ENCODE results near the gene SNX9.
"Not testable (repeated sequence)": the region's sequence is repeated elsewhere in the genome, so short reads cannot be mapped to it uniquely, and the experiment has no call there.

SNX9 gene

DNA sequence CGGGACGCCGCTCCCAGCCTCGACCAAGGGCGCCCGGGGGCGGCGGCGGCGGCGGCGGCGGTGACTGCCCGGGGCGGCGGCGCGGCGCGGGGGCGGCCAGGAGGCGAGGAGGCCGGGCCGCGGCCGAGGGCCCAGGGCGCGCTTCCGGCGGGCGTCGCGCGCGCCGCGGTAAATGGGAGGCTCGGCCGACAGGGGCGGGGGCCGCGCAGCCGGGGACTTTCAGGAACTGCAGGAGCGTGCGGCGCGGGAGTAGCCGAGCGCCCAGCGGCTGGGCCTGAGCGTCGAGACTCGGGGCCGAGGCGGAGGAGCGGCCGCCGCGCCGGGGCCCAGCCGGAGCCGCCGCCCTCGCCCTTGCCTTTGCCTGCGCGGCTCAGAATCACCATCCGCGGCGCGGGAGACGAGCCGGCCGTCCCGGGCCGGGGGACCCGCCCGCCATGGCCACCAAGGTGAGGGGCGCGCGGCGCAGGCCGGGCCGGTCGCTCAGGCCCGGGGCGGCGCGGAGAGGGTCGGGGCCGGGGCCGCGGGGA, at the start of gene SNX9:
Gene SNX9, plus strand, starts transcription at position 246 of the 527 bp plus-strand sequence. Its CDS starts 189 bp downstream, at position 435.
- DNase-seq: peak; percentile 68

DNA sequence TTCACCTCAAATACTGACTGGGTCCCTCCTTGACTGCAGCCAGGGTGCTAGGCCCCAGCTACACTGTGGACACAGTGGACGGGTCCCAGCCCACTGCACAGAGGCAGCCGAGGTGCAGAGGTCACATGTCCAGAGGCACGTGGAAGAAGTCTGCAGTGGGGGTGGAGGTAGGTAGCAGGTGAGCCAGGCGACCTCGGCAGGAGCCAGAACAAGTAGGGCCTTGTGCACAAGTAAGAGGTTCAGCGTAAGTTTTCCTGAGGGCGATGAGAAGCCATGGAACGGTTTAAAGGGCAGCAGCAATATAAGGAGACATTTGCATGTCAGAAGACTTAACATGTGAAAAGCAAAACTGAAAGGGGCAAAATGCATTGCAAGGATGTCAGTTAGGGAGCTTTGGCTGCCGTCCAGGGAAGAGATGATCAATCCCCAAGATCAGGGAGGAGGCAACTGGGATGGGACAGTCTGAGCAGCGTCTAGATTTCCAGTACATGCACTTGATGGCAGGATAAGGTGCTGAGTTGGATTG, 49.7 kb upstream of the SNX9 start:
- DNase-seq: no peak

- DNase-seq: no peak
Observed at GRCh38 chr6:157774153-157775135, 48.6 kb upstream of the SNX9 start.

GRCh38 chr6:157775376-157775775, 47.7 kb upstream of the SNX9 start:
- DNase-seq: no peak

GRCh38 chr6:157777344-157777743, 45.7 kb upstream of the SNX9 start:
- DNase-seq: no peak

DNA sequence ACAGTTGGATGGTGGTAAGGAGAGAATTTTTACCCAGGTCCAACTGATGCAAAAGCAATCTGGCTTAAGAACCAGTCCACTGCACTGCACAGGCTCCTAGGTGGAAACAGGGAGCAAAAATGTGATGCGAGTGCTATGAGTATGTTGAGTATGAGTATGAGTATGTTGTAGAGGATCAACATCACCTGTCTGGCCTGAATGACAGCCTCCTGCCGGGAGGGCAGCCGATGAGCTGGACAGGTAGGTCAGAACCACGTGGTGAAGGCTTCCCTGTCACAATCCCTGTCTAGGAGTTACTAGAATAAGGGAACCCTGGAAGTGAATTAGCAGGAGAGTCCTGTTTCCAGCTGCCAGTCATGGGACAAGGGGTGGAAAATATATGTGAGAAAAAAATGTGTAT, 44.3 kb upstream of the SNX9 start:
- no peak for DNase-seq

- DNase-seq: no peak
Observed at GRCh38 chr6:157779705-157780604, 43.1 kb upstream of the SNX9 start.

DNA sequence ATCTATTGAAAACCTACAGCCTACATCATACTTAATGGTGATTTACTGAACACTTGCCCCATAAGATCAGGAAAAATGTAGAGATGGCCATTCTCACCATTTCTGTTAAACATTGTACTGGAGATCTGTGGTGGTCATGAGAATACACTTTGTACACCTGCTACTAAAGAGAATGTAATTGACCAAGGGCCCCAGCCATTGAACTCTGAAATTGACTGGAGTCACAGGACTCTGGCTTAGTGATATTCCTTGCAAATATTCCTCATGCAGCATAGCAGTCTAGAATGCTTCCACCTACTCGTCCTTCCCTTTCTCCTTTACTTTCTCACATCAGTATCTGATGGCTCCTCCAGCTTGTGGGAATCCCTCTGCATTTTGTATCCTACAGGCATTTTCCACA, 37.4 kb upstream of the SNX9 start:
- DNase-seq: no peak

DNA sequence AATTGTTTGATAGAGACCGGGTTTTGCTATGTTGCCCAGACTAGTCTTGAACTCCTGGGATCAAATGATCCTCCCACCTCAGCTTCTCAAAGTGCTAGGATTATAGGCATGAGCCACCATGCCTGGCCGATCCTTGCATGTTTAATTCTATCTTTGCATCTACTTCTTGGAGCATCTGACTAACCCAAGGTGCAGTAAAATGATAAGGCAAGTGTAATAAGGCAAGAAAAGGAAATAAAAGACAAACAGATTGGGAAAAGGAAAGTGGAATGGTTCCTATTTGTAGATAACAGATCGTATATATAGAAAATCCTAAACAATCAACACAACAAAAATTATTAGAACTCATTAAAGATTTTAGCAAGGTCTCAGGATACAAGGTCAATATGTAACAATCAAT, 36.8 kb upstream of the SNX9 start:
- no peak for DNase-seq

GRCh38 chr6:157787080-157787479, 36.0 kb upstream of the SNX9 start:
- DNase-seq: no peak

GRCh38 chr6:157788180-157788579, 34.9 kb upstream of the SNX9 start:
- no peak for DNase-seq

GRCh38 chr6:157789297-157789696, 33.7 kb upstream of the SNX9 start:
- DNase-seq: no peak

GRCh38 chr6:157789861-157790260, 33.2 kb upstream of the SNX9 start:
- no peak for DNase-seq

- no peak for DNase-seq
Observed at GRCh38 chr6:157790548-157791160, 32.4 kb upstream of the SNX9 start.

DNA sequence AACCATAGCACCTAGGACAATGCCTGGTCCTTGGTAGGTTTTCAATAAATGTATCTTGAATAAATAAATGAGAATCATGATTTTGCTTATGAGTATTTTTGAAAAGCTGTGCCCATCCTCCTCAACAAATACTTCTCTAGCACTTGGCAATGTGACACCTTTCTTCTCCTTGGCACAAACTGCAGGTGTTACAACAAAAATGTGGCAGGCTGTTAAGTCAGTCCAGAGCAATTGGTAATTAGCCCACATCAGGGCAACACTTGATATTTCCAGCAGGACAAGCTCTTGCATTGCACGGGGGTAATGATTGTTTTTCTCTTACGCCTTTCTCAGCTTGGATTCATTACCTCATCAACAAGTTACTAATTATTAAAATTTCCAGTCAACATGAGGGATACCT, 31.6 kb upstream of the SNX9 start:
- no peak for DNase-seq

GRCh38 chr6:157792671-157793070, 30.4 kb upstream of the SNX9 start:
- no peak for DNase-seq

DNA sequence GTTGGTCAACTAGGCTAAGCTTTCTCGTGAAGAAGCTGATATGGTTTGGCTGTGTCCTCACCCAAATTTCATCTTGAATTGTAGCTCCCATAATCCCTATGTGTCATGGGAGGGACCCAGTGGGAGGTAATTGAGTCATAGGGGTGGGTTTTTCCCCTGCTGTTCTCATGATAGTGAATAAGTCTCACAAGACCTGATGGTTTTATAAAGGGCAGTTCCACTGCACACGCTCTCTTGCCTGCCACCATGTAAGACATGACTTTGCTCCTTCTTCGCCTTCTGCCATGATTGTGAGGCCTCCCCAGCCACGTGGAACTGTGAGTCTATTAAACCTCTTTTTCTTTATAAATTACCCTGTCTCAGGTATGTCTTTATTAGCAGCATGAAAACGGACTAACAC, 29.0 kb upstream of the SNX9 start:
- not testable (repeated sequence) for DNase-seq

DNA sequence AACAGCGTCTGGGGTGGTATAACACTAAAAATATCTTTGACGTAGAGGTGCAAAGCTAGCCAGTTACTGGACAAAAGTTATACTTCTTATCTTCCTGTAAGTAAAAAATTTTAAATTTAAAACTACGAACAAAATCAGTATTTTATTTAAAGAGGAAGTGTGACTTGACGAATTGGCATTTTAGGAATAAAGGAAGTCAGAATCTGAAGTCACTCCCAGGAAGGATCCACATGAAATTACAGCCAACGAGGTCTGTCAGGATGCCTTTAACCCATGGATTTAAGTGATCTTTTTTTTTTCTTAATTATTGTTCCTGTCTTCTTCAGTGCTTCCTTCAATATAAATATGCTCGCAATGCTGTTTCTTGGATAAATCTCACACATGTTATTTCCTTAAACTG, 27.2 kb upstream of the SNX9 start:
- DNase-seq: no peak

DNA sequence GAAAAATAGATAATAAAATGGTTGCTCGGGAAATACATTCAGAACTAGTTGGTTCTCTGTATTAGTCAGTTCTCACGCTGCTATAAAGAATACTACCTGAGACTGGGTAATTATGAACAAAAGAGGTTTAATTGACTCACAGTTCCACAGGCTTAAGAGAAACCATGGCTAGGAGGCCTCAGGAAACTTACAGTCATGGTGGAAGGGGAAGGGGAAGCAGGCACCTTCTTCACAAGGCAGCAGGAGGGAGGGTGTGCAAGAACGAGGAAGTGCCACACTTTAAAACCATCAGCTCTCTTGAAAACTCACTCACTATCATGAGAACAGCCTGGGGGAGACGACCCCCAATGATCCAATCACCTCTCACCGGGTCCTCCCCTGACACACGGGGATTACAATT, 24.2 kb upstream of the SNX9 start:
- DNase-seq: no peak

DNA sequence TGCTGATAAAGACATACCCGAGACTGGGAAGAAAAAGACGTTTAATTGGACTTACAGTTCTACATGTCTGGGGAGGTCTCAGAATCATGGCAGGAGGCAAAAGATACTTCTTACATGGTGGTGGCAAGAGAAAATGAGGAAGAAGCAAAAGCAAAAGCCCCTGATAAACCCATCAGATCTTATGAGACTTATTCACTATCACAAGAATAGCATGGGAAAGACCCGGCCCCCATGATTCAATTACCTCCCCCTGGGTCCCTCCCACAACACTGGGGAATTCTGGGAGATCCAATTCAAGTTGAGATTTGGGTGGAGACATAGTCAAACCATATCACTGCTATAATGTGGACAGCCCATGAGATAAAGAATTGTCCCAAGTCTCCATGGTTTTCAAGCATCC, 23.5 kb upstream of the SNX9 start:
- not testable (repeated sequence) for DNase-seq

DNA sequence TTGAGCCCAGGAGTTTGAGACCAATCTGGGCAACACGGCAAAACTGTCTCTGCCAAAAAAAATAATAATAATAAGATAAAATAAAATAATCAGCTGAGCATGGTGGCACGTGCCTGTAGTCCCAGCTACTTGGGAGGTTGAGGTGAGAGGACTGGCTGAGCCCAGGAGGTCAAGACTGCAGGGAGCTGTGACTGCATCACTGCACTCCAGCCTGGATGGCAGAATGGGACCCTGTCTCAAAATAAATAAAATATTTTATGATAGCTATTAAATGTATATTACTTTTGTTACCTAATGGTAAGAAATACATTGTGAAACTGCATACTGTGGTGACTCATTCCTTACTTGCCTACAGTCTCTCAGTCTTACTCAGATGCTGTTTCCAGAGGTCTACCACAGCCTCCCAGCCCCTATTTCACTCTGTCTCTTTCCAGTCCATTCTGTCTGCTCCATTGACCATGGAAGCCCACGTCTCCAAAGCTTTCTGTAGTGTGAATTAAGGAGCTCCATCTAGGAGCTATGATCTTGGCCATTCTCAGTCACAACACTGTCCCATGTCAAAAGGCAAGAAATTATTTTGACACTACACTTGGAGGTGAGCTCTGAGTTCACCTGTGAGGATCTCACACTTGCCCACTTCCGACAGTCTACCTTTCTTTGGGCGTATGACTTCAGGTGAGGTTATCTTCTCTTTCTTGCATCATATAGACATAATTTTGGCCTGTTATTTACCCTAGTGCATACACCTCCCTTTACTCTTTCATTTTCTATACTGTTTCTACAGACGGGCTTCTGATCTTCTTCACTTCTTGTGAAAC, 22.4 kb upstream of the SNX9 start:
- DNase-seq: no peak
